HEK293 (cell line): ENCODE measurements around the gene SLC7A14.

Experiments used
- CTCF ChIA-PET: fragments of 350-600 bp; formaldehyde crosslinking; extraction: SDS; loops from one replicate; lab custom pipeline; 2021; ENCODE audit warnings: antibody characterized with exemption; lab: Yijun Ruan, JAX
- POLR2A ChIA-PET: fragments of 300-600 bp; formaldehyde crosslinking; extraction: SDS; loops from one replicate; lab custom pipeline; 2020; ENCODE audit warnings: antibody characterized with exemption, inconsistent platforms; lab: Yijun Ruan, JAX
- H3K27ac ChIP-seq: fragments of 200-500 bp; sonication (Bioruptor generic); 2 replicates; pipeline ENCODE4 v1.5.1; 2014; ENCODE audit warnings: low read depth, low read length, control low read depth, inconsistent platforms; ENCODE audit errors: extremely low read depth
- H3K36me3 ChIP-seq, 2 experiments: fragments of 200-500 bp in 1 of 2; sonication (Bioruptor generic) in 1 of 2; 1 replicate in 1 of 2; 2 replicates in 1 of 2; pipeline ENCODE4 v1.5.1; 2014 to 2017; ENCODE audit warnings: inconsistent platforms in 2 of 2, low read length in 2 of 2; ENCODE audit not compliant: control insufficient read depth in 2 of 2, insufficient read depth in 1 of 2
- H3K4me1 ChIP-seq: fragments of 200-500 bp; sonication (Bioruptor generic); 2 replicates; pipeline ENCODE4 v1.5.1; 2014; ENCODE audit warnings: mild to moderate bottlenecking, low read length, inconsistent platforms; ENCODE audit not compliant: control insufficient read depth, insufficient read depth
- H3K4me3 ChIP-seq: 2 replicates; pipeline ENCODE4 v1.5.1; 2011; ENCODE audit warnings: low read depth, mild to moderate bottlenecking, control low read depth, low read length, moderate library complexity
- H3K9me3 ChIP-seq: fragments of 200-500 bp; sonication (Bioruptor generic); 2 replicates; pipeline ENCODE4 v1.5.1; 2014; ENCODE audit warnings: low read depth, low read length, inconsistent platforms; ENCODE audit not compliant: control insufficient read depth, insufficient read depth
- BCL11B ChIP-seq: fragments of 450-650 bp; formaldehyde crosslinking; IDR thresholded peaks from 2 replicates; pipeline ENCODE4 v1.5.1; 2016; ENCODE audit warnings: low read depth, missing biosample characterization, missing genetic modification characterization
- GLI4 ChIP-seq: fragments of 450-650 bp; formaldehyde crosslinking; IDR thresholded peaks from 2 replicates; pipeline ENCODE4 v1.5.1; 2016; ENCODE audit warnings: missing biosample characterization, missing genetic modification characterization
- GLIS1 ChIP-seq: fragments of 450-650 bp; formaldehyde crosslinking; IDR thresholded peaks from 2 replicates; pipeline ENCODE4 v1.5.1; 2016; ENCODE audit warnings: missing biosample characterization, missing genetic modification characterization
- KLF16 ChIP-seq: fragments of 450-650 bp; formaldehyde crosslinking; IDR thresholded peaks from 2 replicates; pipeline ENCODE4 v1.5.1; 2017; ENCODE audit warnings: missing biosample characterization, missing genetic modification characterization
- KLF9 ChIP-seq: fragments of 450-650 bp; formaldehyde crosslinking; IDR thresholded peaks from 2 replicates; pipeline ENCODE4 v1.5.1; 2016; ENCODE audit warnings: missing biosample characterization, missing genetic modification characterization, low read depth
- SCRT2 ChIP-seq: fragments of 450-650 bp; formaldehyde crosslinking; IDR thresholded peaks from 2 replicates; pipeline ENCODE4 v1.5.1; 2016; ENCODE audit warnings: missing biosample characterization, missing genetic modification characterization
- SP2 ChIP-seq: fragments of 450-650 bp; formaldehyde crosslinking; IDR thresholded peaks from 2 replicates; pipeline ENCODE4 v1.5.1; 2016; ENCODE audit warnings: missing biosample characterization, missing genetic modification characterization
- WT1 ChIP-seq: fragments of 450-650 bp; formaldehyde crosslinking; IDR thresholded peaks from 2 replicates; pipeline ENCODE4 v1.5.1; 2016; ENCODE audit warnings: missing biosample characterization, missing genetic modification characterization
- ZBTB48 ChIP-seq: fragments of 450-650 bp; formaldehyde crosslinking; IDR thresholded peaks from 2 replicates; pipeline ENCODE4 v1.5.1; 2016; ENCODE audit warnings: missing biosample characterization, missing genetic modification characterization
- ZNF133 ChIP-seq: fragments of 450-650 bp; formaldehyde crosslinking; IDR thresholded peaks from 2 replicates; pipeline ENCODE4 v1.5.1; 2016; ENCODE audit warnings: missing biosample characterization, missing genetic modification characterization
- ZNF140 ChIP-seq: fragments of 450-650 bp; formaldehyde crosslinking; IDR thresholded peaks from 2 replicates; pipeline ENCODE4 v1.5.1; 2016; ENCODE audit warnings: missing biosample characterization, missing genetic modification characterization
- ZNF211 ChIP-seq: fragments of 450-650 bp; formaldehyde crosslinking; IDR thresholded peaks from 2 replicates; pipeline ENCODE4 v1.5.1; 2016; ENCODE audit warnings: low read depth, missing biosample characterization, missing genetic modification characterization
- ZNF239 ChIP-seq: fragments of 450-650 bp; formaldehyde crosslinking; IDR thresholded peaks from 2 replicates; pipeline ENCODE4 v1.5.1; 2016; ENCODE audit warnings: missing biosample characterization, missing genetic modification characterization
- ZNF248 ChIP-seq: fragments of 450-650 bp; formaldehyde crosslinking; IDR thresholded peaks from 2 replicates; pipeline ENCODE4 v1.5.1; 2017; ENCODE audit warnings: missing biosample characterization, missing genetic modification characterization
- ZNF280D ChIP-seq: fragments of 450-650 bp; formaldehyde crosslinking; IDR thresholded peaks from 2 replicates; pipeline ENCODE4 v1.5.1; 2016; ENCODE audit warnings: missing biosample characterization, missing genetic modification characterization
- ZNF341 ChIP-seq: fragments of 450-650 bp; formaldehyde crosslinking; IDR thresholded peaks from 2 replicates; pipeline ENCODE4; 2016; ENCODE audit warnings: low read depth, missing biosample characterization, missing genetic modification characterization
- ZNF398 ChIP-seq: fragments of 450-650 bp; formaldehyde crosslinking; IDR thresholded peaks from 2 replicates; pipeline ENCODE4 v1.5.1; 2017; ENCODE audit warnings: missing biosample characterization, missing genetic modification characterization
- ZNF488 ChIP-seq: fragments of 450-650 bp; formaldehyde crosslinking; IDR thresholded peaks from 2 replicates; pipeline ENCODE4 v1.5.1; 2016; ENCODE audit warnings: missing biosample characterization, missing genetic modification characterization
- ZNF585B ChIP-seq: fragments of 450-650 bp; formaldehyde crosslinking; IDR thresholded peaks from 2 replicates; pipeline ENCODE4 v1.5.1; 2016; ENCODE audit warnings: missing biosample characterization, missing genetic modification characterization
- ZNF639 ChIP-seq: fragments of 450-650 bp; formaldehyde crosslinking; IDR thresholded peaks from 2 replicates; pipeline ENCODE4 v1.5.1; 2016; ENCODE audit warnings: missing biosample characterization, missing genetic modification characterization
- ZNF645 ChIP-seq: fragments of 450-650 bp; formaldehyde crosslinking; IDR thresholded peaks from 2 replicates; pipeline ENCODE4; 2016; ENCODE audit warnings: missing biosample characterization, missing genetic modification characterization
- ZNF664 ChIP-seq: fragments of 450-650 bp; formaldehyde crosslinking; IDR thresholded peaks from 2 replicates; pipeline ENCODE4 v1.5.1; 2016; ENCODE audit warnings: missing biosample characterization, missing genetic modification characterization
- ZNF670 ChIP-seq: fragments of 450-650 bp; formaldehyde crosslinking; IDR thresholded peaks from 2 replicates; pipeline ENCODE4 v1.5.1; 2016; ENCODE audit warnings: missing biosample characterization, missing genetic modification characterization, low read depth
- ZNF785 ChIP-seq: fragments of 450-650 bp; formaldehyde crosslinking; IDR thresholded peaks from 2 replicates; pipeline ENCODE4 v1.5.1; 2016; ENCODE audit warnings: missing biosample characterization, missing genetic modification characterization
- ZNF791 ChIP-seq: fragments of 450-650 bp; formaldehyde crosslinking; IDR thresholded peaks from 2 replicates; pipeline ENCODE4 v1.5.1; 2016; ENCODE audit warnings: missing biosample characterization, missing genetic modification characterization
- ZXDB ChIP-seq: fragments of 450-650 bp; formaldehyde crosslinking; IDR thresholded peaks from 2 replicates; pipeline ENCODE4 v1.5.1; 2016; ENCODE audit warnings: missing biosample characterization, missing genetic modification characterization

SLC7A14 gene

GRCh38 chr3:170633573-170633972 lies 47.7 kb upstream of the SLC7A14 start (continued):
- no peak for TF ChIP-seq ZNF280D
- TF ChIP-seq ZBTB48 (tag by site-specific recombination), result no peak
- no peak for TF ChIP-seq KLF16 (tag by site-specific recombination)
- TF ChIP-seq ZNF645 (tag by site-specific recombination), result no peak
- TF ChIP-seq WT1 (tag by site-specific recombination), result no peak

- TF ChIP-seq BCL11B (no peak), ZNF248 (tag by site-specific recombination) (no peak), ZNF239 (no peak), SCRT2 (tag by site-specific recombination) (no peak), ZNF670 (tag by site-specific recombination) (no peak)
- TF ChIP-seq, all 188 proteins: peak for 0
- POLR2A ChIA-PET, result no interaction called here
- Histone ChIP-seq H3K4me3 (no peak overlapping the region), H3K4me1 (no peaks in the 10 kb centered on the region), H3K36me3 (no peaks in the 10 kb centered on the region), H3K9me3 (no peaks in the 10 kb centered on the region), H3K27ac (no peak overlapping the region)
- CTCF ChIA-PET, result no interaction called here
Measured at GRCh38 chr3:170632780-170633179, 46.9 kb upstream of the SLC7A14 start.

GRCh38 chr3:170631755-170632488 lies 46.0 kb upstream of the SLC7A14 start:
- TF ChIP-seq SP2, result no peak
- no peak for TF ChIP-seq ZNF664 (tag by site-specific recombination)
- no peak for TF ChIP-seq ZNF133 (tag by site-specific recombination)
- TF ChIP-seq ZNF585B (tag by site-specific recombination), result no peak
- TF ChIP-seq ZNF791 (tag by site-specific recombination), result no peak
- TF ChIP-seq GLIS1 (tag by site-specific recombination), result no peak
- TF ChIP-seq ZNF211 (tag by site-specific recombination), result no peak
- no peak for TF ChIP-seq ZNF398 (tag by site-specific recombination)
- no peak for TF ChIP-seq KLF9 (tag by site-specific recombination)
- no peak for TF ChIP-seq ZXDB (tag by site-specific recombination)
- TF ChIP-seq ZNF639 (tag by site-specific recombination), result no peak
- TF ChIP-seq GLI4, result no peak
- TF ChIP-seq ZNF785 (tag by site-specific recombination), result no peak
- TF ChIP-seq ZNF341, result no peak
- TF ChIP-seq ZNF488, result no peak
- TF ChIP-seq KLF16 (tag by site-specific recombination), result no peak
- no peak for TF ChIP-seq ZNF140 (tag by site-specific recombination)
- Histone ChIP-seq H3K4me3 (no peak overlapping the region), H3K9me3 (no peaks in the 10 kb centered on the region), H3K27ac (no peak overlapping the region), H3K4me1 (no peaks in the 10 kb centered on the region), H3K36me3 (no peaks in the 10 kb centered on the region)
- ChIA-PET CTCF (interaction anchor here (0.7 kb wide), 2 partner anchors 197 to 1026 kb away, joined by 4 read pairs; no protein-coding TSS in a partner anchor), POLR2A (no interaction called here)
